ENCODE results near the gene LMTK3.

DNA sequence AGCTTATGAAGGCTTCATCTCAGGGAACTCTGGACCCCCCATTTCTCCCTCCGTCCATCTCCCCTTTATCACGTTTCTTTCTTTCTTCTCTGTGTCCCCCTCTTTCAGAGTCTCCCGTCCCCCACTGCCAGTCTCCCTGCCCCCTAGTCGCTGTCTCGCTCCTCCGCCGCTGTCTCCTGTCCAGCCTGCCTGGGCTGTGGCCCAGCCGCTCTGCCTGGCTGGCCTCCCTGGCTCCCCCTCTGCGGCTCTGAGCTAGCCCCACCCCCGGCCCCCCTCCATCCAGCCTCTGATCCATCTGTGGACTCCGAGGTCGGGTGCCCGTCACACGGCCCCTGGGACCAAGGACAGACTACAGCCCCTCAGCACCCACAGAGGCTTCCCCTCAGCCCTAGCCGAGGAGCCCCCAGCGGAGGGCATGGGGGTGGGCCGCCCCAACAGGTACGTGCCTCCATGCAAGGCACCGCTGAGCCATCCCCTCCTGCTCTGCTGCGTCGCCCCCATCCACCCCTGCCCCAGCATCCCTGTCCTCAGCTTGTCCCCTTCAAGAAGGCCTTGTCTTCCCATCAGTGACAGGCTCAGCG is 57.4 kb downstream of the LMTK3 start:
- TF ChIP-seq, protein P1, sequence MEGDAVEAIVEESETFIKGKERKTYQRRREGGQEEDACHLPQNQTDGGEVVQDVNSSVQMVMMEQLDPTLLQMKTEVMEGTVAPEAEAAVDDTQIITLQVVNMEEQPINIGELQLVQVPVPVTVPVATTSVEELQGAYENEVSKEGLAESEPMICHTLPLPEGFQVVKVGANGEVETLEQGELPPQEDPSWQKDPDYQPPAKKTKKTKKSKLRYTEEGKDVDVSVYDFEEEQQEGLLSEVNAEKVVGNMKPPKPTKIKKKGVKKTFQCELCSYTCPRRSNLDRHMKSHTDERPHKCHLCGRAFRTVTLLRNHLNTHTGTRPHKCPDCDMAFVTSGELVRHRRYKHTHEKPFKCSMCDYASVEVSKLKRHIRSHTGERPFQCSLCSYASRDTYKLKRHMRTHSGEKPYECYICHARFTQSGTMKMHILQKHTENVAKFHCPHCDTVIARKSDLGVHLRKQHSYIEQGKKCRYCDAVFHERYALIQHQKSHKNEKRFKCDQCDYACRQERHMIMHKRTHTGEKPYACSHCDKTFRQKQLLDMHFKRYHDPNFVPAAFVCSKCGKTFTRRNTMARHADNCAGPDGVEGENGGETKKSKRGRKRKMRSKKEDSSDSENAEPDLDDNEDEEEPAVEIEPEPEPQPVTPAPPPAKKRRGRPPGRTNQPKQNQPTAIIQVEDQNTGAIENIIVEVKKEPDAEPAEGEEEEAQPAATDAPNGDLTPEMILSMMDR (IDR thresholded peaks at IDR 0.05 in 8 of 11, conservative IDR thresholded peaks at IDR 0.05 in 3 of 11) = no peak
- TF ChIP-seq POLR2A (IDR thresholded peaks at IDR 0.05) (no peak), POLR2AphosphoS5 (IDR thresholded peaks at IDR 0.05) (no peak)
